ENCODE measurements around the gene PTPRD.

GRCh38 chr9:8412327-8412726, 2200.5 kb downstream of the PTPRD start:
- no peak for TF ChIP-seq CTCF (IDR thresholded peaks at IDR 0.05)
- TF ChIP-seq POLR2A (IDR thresholded peaks at IDR 0.05), result no peak

Data from thyroid gland (tissue), 4 donors.